Right ventricle myocardium inferior (tissue), 1 donor: ENCODE results near the gene HES1. TPM values are rescaled to one million over a fixed set of nuclear protein-coding genes. Genes with fewer than 3 reads are reported as not detected.

Experiments
- ATAC-seq: fragments of 200-7000 bp; cut with Tn5 transposase; one replicate; pipeline ENCODE4 v1.9.1; 2020; ENCODE audit warnings: mild to moderate bottlenecking, moderate library complexity
- DNase-seq: peaks from one replicate; pipeline ENCODE4 v3.0.0; 2021; ENCODE audit errors: missing footprints
- intact Hi-C: fragments of 100-400 bp; cut with DNase I; formaldehyde crosslinking; loops from one replicate; pipeline ENCODE4 v1.11.0; 2022
- total RNA-seq: library from RNA; stranded (reverse); fragmentation: NEBNext Ultra II Directional; extraction: Animal tissue kit (Norgen Biotek cat#: 25700); gene quantifications from one replicate; pipeline ENCODE4 v1.2.1, GENCODE V29; 2021
- donor health status: DM: no; HTN: yes; CAD: no; lungs with severe emphysema.

Gene HES1
- total RNA-seq, 1 donor from 2014 or later: 11.4 TPM

DNA sequence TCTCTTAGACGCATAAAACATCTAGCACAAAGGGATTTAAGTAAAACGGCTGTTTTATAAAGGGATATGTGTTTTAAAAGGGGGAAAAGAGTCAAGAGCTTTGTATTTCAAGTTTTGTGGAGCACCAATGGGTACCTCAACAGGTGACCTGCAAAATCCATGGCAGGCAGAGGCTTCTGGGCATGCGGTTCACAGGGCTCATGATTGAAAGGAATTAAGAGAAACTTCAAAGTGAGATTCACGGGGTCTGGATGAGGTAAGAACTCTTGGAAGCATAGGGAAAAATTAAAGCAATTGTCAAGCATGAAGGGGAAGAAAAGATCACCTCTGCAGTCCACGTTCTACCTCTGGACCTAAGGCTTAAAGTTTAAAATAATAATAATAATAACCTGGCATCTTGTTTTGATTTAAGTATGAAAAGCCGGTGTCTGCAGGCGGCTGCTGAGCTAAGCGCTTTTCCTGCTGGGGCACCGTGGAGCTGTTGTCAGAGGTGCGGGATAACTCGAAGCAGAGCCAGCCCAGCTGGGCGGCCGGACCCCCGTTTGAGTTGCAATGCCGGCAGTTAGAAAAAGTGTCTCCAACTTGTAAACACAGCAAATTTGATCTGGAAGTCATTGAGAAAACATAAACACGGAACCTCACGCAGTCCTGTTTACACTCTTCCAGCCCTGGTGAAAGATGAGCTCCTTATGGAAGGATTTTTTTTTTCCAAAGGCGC is 40.5 kb downstream of the HES1 start:
- intact Hi-C loops: no loop called here
- DNase-seq (no peak), ATAC-seq (no peak)

DNA sequence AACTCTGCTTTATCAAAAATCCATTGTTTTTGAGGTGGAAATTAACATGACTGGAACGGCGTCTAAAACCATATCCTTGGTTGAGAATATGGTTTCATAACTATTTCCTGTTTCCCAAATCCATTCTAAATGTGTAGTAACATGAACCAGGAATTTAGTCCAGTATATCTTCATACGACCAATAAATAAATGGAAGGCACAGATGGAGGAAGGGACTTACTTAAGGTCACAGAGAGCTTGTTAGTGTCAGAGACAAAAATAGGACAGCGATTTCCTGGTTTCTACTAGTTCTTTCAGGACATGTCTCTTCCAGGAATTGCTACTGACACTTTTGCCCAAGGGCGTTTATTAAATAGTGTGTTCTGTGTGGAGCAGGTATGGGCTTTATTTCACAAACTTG is 41.2 kb downstream of the HES1 start:
- no peak for DNase-seq
- ATAC-seq: no peak
- intact Hi-C loops: no loop called here

DNA sequence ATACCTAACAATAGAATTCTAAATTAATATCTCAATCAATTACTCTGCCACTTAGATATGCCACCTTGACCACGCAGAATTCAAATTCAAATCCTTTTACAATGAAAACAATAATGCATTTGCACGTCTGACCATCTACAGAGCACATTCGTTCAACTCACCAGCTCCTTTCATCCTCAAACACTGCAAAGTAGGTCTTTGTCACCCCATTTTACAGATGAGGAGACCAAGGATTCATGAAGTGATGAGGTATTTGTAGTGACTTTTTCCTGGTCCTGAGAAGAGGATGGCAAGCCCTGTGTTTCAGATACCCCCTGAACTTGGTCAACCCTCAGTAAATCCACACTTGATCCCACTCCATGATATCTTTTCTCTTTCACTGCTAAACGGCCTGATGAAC is 42.2 kb downstream of the HES1 start:
- no peak for DNase-seq
- intact Hi-C loops: no loop called here

DNA sequence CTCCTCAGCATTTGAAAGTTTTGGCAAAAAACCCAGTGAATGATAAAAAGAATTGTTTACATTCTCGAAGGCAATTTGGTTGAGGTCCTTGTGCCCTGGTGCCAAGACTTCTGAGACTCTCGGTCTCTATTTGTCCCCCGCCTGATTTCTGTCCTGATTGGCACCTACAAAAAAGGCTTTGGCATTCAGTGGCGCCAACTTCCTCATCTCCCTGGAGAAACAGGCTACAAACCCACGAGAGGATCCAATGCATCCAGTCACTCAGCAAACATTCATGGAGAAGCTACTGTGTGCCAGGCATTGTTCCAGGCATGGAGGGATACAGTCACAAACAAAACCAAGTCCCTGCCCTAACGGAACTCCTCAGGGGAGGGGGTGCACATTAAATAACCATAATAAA is 42.7 kb downstream of the HES1 start:
- DNase-seq (no peak), ATAC-seq (no peak)
- intact Hi-C loops: no loop called here

More for the DNA sequence above, 42.2 kb downstream of the HES1 start:
- no peak for ATAC-seq

DNA sequence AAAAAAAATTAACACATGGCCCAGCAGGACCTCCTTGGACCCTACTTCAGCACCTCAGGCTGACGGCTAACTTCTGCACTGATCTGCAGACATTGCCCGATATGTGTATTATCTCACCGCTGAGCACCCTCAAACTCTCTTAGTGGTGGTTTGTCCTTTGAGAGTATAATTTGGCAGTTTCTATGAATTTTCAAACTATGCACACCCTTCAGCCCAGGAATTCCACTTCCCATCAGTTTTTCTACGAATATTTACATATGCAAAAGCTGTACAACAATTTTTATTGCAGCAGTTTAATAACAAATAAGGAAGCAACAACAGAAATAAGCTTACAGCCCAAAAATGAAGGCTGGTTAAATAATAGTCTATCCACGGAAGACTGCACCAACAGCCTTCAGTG is 44.6 kb downstream of the HES1 start:
- no peak for ATAC-seq
- DNase-seq: no peak
- intact Hi-C loops: no loop called here

DNA sequence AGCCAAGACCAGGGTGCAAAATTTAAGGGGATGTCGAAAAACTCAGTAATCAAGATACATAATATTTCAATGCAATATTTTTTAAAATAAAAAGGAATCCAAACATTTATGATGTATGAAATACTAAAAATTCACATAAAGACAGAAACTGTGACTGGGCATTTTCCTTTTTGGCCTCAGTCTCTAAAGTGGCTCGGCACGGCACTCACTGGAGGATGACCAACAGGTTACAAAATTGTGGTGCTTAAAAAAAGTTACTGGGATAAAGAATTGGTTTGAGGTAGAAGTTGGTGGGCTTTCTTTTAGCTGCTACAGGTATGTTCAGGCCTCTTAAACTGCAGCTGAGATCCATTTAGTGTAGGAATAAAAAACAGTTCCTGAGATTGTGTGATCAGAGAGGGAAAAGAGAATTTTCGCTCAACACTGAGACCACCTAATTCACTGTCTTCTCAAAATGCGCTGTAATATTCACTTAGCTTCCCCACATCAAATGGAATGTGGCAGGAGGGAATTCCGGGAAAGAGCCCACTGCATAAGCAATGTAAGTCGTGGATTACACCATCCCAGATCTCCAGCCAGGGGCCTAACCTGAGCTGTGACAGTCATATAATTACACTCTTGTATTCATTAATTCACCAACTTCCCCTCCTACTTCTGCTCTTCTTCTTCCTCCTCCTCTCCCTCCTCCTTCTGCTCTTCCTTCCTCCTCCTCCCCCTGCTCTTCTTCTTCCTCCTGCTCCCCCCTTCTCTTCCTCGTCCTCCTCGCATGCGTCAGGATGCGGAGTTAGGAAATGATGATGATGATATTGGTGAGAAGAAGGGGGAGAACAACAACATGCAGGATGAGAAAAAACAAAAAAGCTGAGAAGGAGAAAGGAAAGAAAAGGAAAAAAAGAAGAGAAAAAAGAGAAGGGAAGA is 45.9 kb downstream of the HES1 start:
- intact Hi-C loops: no loop called here
- ATAC-seq (no peak), DNase-seq (no peak)

DNA sequence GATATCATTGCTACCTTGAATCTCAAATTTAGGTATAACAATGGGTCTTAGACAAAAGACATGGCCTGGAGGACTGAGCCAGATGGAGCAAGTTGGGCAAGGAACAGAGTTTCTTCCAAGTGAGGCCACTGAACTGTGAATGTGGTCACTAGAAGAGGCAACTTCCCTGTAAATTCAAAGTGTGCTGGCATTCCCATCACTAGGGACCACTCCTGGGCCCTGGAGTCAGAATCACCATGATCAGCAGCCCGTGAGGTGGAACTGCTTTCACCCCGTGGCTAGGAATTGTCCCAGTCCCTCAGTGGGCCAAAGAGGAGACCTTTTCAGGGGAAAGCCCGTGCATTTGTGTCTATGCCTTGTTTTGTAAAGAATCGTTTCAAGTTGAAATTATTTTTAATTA is 47.3 kb downstream of the HES1 start:
- intact Hi-C loops: no loop called here
- no peak for DNase-seq
- no peak for ATAC-seq

DNA sequence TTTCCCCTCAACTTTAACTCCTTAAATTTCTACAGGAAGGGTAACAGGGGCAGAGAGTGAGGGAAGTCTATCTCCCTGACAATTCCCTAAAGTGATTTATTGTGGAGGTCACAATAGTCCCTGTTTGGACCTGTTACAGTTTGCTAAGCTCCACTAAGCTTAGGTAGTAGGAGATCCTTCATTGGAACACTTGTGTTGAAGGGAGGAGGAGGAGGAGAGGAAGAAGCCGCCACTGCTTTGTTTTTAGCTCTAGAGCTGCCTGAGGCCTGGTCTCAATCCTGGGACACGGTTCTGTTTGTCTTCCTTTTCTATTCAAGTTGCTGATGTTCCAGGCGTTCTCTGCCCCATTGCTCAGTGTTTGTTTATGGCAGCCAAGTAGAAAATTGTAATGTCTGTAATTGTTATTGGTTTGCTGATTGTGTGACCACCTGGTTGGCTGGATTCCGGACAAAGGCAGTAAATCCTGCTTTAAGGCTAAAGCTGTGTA is 48.4 kb downstream of the HES1 start:
- ATAC-seq: no peak
- intact Hi-C loops: no loop called here
- no peak for DNase-seq

DNA sequence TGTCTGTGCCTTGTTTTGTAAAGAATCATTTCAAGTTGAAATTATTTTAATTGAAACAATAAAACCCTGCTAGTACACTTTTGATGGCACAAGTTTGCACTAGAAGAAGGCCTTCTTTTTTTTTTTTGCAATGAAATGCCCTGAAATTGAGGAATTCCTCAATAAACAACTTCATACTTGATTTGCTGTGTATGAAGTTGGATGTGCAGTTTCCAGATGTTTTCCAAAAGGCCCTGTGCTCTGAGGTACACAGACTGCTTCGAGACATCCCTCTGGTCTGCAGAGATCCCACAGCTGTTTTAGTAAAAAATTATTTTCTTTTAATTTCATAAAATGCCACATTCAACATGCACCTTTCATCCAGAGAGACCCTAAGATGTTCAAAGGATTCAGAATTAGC is 48.9 kb downstream of the HES1 start:
- ATAC-seq (no peak), DNase-seq (no peak)
- intact Hi-C loops: no loop called here

DNA sequence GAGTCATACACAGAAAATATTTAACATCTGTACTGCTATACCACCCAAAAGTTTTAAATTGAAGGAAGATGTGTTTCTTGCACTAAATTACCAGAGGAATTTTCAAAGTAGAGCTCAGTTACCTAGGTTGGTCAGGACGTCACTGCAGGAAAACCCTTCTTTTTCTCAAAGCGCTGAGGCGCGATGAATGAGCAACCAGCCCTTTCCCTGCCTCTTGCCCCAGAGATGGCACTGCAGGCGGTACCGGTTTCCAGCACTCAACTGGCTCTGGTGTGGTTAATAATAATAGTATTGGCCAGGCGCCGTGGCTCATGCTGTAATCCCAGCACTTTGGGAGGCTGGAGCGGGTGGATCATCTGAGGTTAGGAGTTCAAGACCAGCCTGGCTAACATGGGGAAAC is 49.3 kb downstream of the HES1 start:
- ATAC-seq (no peak), DNase-seq (no peak)
- intact Hi-C loops: no loop called here

DNA sequence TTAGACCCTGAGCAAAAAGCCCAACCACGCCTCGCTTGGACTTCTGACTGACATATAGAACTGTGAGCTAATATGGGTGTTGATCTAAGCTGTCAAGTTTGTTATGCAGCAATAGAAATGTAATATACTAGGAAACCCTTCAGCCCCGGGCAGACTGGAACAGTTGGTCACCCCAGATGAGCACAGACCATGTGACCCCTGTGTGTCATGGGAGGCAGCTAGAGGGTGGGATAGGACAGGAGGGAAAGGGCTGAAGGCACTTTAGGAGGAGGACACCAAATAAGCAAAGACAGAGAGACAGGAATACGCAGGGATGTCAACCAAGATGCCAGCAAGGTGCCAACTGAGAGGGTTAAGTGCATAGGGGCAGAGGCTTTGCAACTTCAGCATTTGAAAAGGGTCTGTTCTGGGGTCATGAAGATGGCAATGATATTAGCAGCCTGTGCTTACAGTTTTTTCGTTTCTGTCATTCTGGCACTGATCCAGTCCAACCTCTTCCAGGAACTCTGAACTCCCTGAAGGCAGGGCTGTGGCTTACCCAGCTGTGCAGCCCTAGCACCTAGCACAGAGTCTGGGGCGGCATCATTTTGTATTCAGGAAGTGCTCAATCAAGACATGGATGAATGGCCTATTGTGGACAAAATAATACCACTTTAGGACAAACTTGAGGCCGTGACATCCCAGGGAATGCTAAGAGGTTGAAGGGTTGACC is 51.4 kb downstream of the HES1 start:
- DNase-seq (no peak), ATAC-seq (no peak)
- intact Hi-C loops: no loop called here

Other genes with a start within 250 kb of the HES1 start
- gene CPN2, start 215.2 kb downstream of the HES1 start, total RNA-seq: 2.3 TPM
- 0.14 TPM for gene LRRC15, start 233.6 kb downstream of the HES1 start, total RNA-seq